Glutamatergic neuron (in vitro differentiated cells): ENCODE results near the gene SLC41A2. TPM values are rescaled to one million over a fixed set of nuclear protein-coding genes. Genes with fewer than 3 reads are reported as not detected.

Source experiments
- DNase-seq: peaks from one replicate; pipeline ENCODE4 v3.0.0; 2022
- H3K27ac Mint-ChIP-seq: one replicate; pipeline ENCODE4 v1.8.0; 2020; ENCODE audit warnings: mild to moderate bottlenecking, mixed read lengths, inconsistent platforms; ENCODE audit not compliant: unreplicated experiment
- H3K27me3 Mint-ChIP-seq: one replicate; pipeline ENCODE4 v1.8.0; 2020; ENCODE audit warnings: mild to moderate bottlenecking, moderate library complexity, mixed read lengths, inconsistent platforms; ENCODE audit not compliant: unreplicated experiment
- H3K36me3 Mint-ChIP-seq: one replicate; pipeline ENCODE4 v1.8.0; 2020; ENCODE audit warnings: mild to moderate bottlenecking, mixed read lengths, inconsistent platforms; ENCODE audit not compliant: unreplicated experiment
- H3K4me1 Mint-ChIP-seq: one replicate; pipeline ENCODE4 v1.8.0; 2020; ENCODE audit warnings: mild to moderate bottlenecking, low read depth, mixed read lengths, inconsistent platforms; ENCODE audit not compliant: unreplicated experiment
- H3K4me3 Mint-ChIP-seq: one replicate; pipeline ENCODE4 v1.8.0; 2020; ENCODE audit warnings: mild to moderate bottlenecking, mixed read lengths, inconsistent platforms; ENCODE audit not compliant: unreplicated experiment
- H3K9me3 Mint-ChIP-seq: one replicate; pipeline ENCODE4 v1.8.0; 2020; ENCODE audit warnings: mild to moderate bottlenecking, moderate library complexity, mixed read lengths, inconsistent platforms; ENCODE audit not compliant: unreplicated experiment
- CTCF ChIP-seq: fragments of 200-600 bp; sonication (generic); IDR thresholded peaks from one replicate; pipeline ENCODE4 v1.5.0; 2021; ENCODE audit not compliant: partially characterized antibody, unreplicated experiment
- total RNA-seq: library from RNA; stranded (reverse); fragmentation: NEBNext Ultra II Directional; extraction: Animal tissue kit (Norgen Biotek cat#: 25700); gene quantifications from one replicate; pipeline ENCODE4 v1.2.1, GENCODE V29; 2021; ENCODE audit not compliant: unreplicated experiment

SLC41A2 gene
- total RNA-seq, 1 donor from 2014 or later, result 12.0 TPM

- H3K36me3 Mint-ChIP-seq, result no peaks in the 10 kb centered on the region
- no peak overlapping the region for H3K27ac Mint-ChIP-seq
- peaks cover 2% of the 10 kb centered on the region for H3K9me3 Mint-ChIP-seq
- peaks cover 4% of the 10 kb centered on the region for H3K27me3 Mint-ChIP-seq
- no peak for TF ChIP-seq CTCF
- H3K4me3 Mint-ChIP-seq, result no peak overlapping the region
- H3K4me1 Mint-ChIP-seq, result peaks cover 14% of the 10 kb centered on the region
- DNase-seq, result no peak
These were observed 6.2 kb upstream of the SLC41A2 start for GRCh38 chr12:104964167-104964855.

- H3K9me3 Mint-ChIP-seq, result peaks cover 2% of the 10 kb centered on the region
- H3K4me3 Mint-ChIP-seq, result no peak overlapping the region
- peak overlapping the region; percentile 41 for H3K27ac Mint-ChIP-seq
- peaks cover 14% of the 10 kb centered on the region for H3K4me1 Mint-ChIP-seq
- no peak for TF ChIP-seq CTCF
- peaks cover 4% of the 10 kb centered on the region for H3K27me3 Mint-ChIP-seq
- no peak for DNase-seq
- H3K36me3 Mint-ChIP-seq, result no peaks in the 10 kb centered on the region
These were observed 5.7 kb upstream of the SLC41A2 start for GRCh38 chr12:104963757-104964156.

GRCh38 chr12:104960464-104960863, 2.4 kb upstream of the SLC41A2 start:
- Mint-ChIP-seq H3K4me3 (no peak overlapping the region), H3K27me3 (peaks cover 5% of the 10 kb centered on the region), H3K36me3 (no peaks in the 10 kb centered on the region), H3K27ac (no peak overlapping the region), H3K9me3 (peaks cover 5% of the 10 kb centered on the region), H3K4me1 (peaks cover 14% of the 10 kb centered on the region)
- no peak for DNase-seq
- TF ChIP-seq CTCF, result no peak

DNA sequence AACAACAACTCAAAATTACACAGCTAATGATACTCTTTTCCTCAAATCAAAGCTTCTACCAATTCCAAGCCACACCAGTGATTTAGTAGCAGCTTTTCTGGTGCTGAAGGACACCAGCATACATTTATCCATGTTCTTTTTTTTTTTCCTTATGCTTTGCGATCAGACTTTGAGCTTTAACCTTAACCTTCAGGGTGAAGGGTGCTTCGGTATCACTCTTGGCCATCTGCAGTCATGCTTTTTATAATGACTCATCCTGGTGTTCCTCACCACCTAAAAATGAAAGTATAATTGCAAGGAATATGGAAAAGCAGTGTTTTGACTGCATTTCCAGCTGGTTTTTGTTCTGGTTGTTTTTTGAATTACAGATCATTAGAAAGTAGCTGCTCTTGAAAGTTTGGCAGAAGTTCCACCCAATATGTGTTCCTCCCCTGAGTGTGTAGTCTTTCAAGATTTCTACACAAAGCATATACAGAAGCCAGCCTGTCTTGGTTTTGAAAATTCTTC, 1.3 kb upstream of the SLC41A2 start:
- DNase-seq, result no peak
- H3K9me3 Mint-ChIP-seq, result peaks cover 7% of the 10 kb centered on the region
- peak overlapping the region; percentile 88 for H3K4me3 Mint-ChIP-seq
- H3K36me3 Mint-ChIP-seq, result no peaks in the 10 kb centered on the region
- peaks cover 9% of the 10 kb centered on the region for H3K4me1 Mint-ChIP-seq
- H3K27ac Mint-ChIP-seq, result no peak overlapping the region
- H3K27me3 Mint-ChIP-seq, result peaks cover 5% of the 10 kb centered on the region
- TF ChIP-seq CTCF, result no peak

GRCh38 chr12:104958805-104959334, 780 bp upstream of the SLC41A2 start:
- Mint-ChIP-seq H3K4me1 (peaks cover 7% of the 10 kb centered on the region), H3K4me3 (peak overlapping the region; percentile 88), H3K9me3 (peaks cover 7% of the 10 kb centered on the region), H3K27ac (no peak overlapping the region), H3K27me3 (peaks cover 5% of the 10 kb centered on the region), H3K36me3 (no peaks in the 10 kb centered on the region)
- TF ChIP-seq CTCF, result no peak
- DNase-seq, result no peak
